GM12864 (cell line): ENCODE data around the gene PCK2.

Experiments
- DNase-seq: peaks from one replicate; pipeline ENCODE4 v3.0.0-alpha.2; 2011; ENCODE audit warnings: low read depth
- H3K4me3 ChIP-seq: 2 replicates; pipeline ENCODE4 v1.5.1; 2011; ENCODE audit warnings: mild to moderate bottlenecking, low read depth, low read length, control low read depth
- TF ChIP-seq, protein P1 (sequence below): IDR thresholded peaks from 2 replicates; pipeline ENCODE4 v1.5.1; 2011; ENCODE audit warnings: low read depth, mild to moderate bottlenecking, moderate library complexity, low read length, control low read depth, inconsistent platforms; ENCODE audit errors: missing control alignments

PCK2 gene

DNA sequence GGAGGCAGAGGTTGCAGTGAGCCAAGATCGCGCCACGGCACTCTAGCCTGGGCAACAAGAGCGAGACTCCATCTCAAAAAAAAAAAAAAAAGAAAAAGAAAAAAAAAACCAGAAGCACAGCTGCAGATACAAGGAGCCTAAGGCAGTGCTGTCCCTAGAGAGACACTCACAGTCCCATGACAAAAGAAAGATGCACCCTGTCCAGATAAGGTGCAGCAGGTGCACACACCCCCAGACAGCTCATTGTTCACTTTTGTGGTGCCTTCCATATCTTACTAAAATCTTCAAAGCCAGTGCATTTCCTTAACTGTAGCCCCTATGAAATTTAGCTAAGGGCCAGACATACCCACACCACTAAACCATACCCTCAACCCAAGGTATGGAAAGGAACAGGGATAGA is 28.3 kb downstream of the PCK2 start:
- DNase-seq = no peak
- H3K4me3 ChIP-seq = no peak overlapping the region
- TF ChIP-seq, protein P1, sequence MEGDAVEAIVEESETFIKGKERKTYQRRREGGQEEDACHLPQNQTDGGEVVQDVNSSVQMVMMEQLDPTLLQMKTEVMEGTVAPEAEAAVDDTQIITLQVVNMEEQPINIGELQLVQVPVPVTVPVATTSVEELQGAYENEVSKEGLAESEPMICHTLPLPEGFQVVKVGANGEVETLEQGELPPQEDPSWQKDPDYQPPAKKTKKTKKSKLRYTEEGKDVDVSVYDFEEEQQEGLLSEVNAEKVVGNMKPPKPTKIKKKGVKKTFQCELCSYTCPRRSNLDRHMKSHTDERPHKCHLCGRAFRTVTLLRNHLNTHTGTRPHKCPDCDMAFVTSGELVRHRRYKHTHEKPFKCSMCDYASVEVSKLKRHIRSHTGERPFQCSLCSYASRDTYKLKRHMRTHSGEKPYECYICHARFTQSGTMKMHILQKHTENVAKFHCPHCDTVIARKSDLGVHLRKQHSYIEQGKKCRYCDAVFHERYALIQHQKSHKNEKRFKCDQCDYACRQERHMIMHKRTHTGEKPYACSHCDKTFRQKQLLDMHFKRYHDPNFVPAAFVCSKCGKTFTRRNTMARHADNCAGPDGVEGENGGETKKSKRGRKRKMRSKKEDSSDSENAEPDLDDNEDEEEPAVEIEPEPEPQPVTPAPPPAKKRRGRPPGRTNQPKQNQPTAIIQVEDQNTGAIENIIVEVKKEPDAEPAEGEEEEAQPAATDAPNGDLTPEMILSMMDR = no peak

DNA sequence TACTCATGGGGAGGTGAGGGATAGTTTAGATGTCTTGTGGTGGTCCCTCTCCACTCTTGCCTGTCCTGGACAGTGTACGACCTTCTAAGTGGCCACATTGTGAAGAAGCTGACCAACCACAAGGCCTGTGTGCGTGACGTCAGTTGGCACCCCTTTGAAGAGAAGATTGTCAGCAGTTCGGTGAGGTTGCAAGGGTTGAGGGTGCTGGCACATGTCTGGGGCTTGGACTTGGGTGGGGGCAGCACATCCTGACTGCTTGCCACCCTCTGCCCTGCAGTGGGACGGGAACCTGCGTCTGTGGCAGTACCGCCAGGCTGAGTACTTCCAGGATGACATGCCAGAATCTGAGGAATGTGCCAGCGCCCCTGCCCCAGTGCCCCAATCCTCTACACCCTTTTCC is 28.8 kb downstream of the PCK2 start:
- H3K4me3 ChIP-seq = no peak overlapping the region
- TF ChIP-seq, protein P1 = no peak
- no peak for DNase-seq

DNA sequence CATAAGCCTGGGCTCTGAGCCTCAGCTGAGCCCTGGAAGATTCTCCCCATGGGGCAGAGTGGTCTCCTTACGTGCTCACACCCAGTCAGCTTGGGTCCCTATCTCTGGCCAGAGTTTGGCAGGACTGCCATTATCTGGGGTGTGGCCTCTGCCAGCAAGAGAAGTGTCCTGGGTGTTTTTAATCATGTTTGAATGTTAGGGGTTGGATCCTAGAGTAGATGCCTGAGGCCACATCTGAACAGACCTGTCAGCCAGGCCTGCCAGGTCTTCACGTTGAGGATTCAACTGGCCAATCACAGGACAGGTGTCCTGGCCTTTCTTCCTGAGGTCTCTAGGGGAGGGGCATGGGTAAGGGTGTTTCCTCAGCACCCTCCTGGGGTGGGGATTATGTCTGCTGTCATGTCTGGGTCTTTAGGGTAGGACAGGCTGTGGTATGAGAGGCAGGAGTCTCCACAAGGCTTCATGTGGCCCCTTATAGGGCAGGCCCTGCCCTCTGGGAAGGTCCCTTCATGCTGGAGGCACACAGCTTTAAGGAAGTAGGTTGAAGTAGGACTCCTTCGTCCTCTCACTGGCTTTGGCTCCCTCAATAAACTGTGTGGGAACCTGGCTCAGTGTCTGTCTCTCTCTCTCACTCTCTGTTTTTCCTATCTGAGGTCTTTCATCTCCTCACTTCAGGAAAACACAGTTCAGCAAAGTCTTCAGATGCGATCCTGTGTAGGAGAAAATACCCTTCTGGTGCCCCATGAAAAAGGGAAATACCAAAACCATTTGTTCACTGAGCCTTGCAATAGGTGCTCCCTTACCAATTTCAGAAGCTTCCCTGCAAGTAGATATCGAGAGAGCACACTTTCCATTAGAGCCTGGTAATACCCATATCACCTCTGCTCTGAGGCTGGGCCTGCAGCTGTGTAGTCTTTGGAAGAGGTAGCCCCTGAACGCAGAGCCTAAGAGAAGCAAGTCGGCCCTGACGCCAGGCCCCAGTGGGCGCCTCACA is 29.6 kb downstream of the PCK2 start:
- no peak for DNase-seq
- TF ChIP-seq, protein P1 = no peak

DNA sequence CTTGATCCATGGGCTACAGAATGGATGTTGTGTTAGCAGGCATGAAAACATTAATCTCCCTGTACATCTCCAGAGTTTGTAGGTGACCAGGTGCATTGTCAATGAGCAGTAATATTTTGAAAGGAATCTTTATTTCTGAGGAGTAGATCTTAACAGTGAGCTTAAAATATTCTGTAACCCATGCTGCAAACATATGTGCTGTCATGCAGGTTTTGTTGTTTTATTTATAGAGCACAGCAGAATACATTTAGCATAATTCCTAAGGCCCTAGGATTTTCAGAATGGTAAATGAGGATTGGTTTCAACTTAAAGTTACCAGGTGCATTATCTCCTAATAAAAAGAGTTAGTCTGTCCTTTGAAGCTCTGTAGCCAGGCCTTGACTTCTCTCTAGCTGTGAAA is 32.8 kb downstream of the PCK2 start:
- H3K4me3 ChIP-seq = no peak overlapping the region
- no peak for DNase-seq
- TF ChIP-seq, protein P1 = no peak

More for the DNA sequence above, 29.6 kb downstream of the PCK2 start:
- H3K4me3 ChIP-seq = no peak overlapping the region

DNA sequence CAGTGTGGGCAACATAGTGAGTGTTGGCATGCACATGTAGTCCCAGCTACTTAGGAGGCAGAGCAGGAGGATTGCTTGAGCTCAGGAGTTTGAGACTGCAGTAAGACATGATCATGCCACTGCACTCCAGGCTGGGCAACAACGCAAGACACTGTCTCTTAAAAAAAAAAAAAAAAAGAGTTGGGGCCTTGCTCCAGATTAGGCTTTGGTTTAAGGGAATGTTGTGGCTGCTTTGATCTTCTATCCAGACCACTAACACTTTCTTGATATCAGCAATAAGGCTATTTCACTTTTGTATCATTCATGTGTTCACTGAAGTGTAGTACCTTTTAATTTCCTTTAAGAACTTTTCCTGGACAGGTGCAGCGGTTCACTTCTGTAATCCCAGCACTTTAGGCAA is 33.6 kb downstream of the PCK2 start:
- DNase-seq = no peak
- TF ChIP-seq, protein P1 = no peak
- H3K4me3 ChIP-seq = no peak overlapping the region

DNA sequence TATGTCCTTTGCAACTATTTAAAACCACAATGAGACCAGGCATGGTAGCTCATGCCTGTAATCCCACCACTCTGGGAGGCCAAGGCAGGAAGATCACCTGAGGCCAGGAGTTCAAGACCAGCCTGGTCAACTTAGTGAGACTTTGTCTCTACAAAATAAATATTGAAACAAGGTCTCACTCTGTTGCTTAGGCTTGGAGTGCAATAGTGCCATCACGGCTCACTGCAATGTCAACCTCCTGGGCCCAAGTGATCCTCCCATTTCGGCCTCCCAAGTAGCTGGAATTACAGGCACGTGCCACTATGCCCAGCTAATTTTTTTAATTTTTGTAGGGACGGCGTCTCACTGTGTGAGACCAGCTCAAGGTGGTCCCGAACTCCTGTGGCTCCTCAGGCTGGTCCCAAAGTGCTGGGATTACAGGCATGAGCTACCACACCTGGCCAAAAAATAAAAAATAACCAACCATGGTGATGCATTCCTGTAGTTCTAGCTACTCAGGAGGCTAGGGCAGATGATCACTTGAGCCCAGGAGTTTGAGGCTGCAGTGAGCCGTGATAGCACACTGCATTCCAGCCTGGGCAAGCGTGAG is 35.4 kb downstream of the PCK2 start:
- TF ChIP-seq, protein P1 = no peak
- DNase-seq = no peak
- no peak overlapping the region for H3K4me3 ChIP-seq
